GM12878 (cell line): Measurements from ENCODE around the gene RERE. TPM values are rescaled to one million over a fixed set of nuclear protein-coding genes. Genes with fewer than 3 reads are reported as not detected.

Experiments
- BCL3 ChIP-seq: IDR thresholded peaks from 2 replicates; pipeline ENCODE4 v1.6.1; 2011; ENCODE audit warnings: borderline replicate concordance, low read depth, mild to moderate bottlenecking, moderate library complexity, low read length; ENCODE audit not compliant: insufficient read depth, poor library complexity, severe bottlenecking
- CEBPZ ChIP-seq: fragments of 150-350 bp; IDR thresholded peaks from 2 replicates; pipeline ENCODE4 v1.6.1; 2016; ENCODE audit warnings: low read depth, low read length
- CHD1 ChIP-seq: IDR thresholded peaks from 2 replicates; pipeline ENCODE4 v1.6.1; 2012; ENCODE audit warnings: low read depth, low read length, improper control_type of control experiment
- CREB1 ChIP-seq: IDR thresholded peaks from 2 replicates; pipeline ENCODE4 v1.6.1; 2012; ENCODE audit warnings: low read depth, mild to moderate bottlenecking, inconsistent platforms
- HDGF ChIP-seq: fragments of 450-650 bp; IDR thresholded peaks from 2 replicates; pipeline ENCODE4 v1.6.1; 2016; ENCODE audit warnings: antibody characterized with exemption
- LARP7 ChIP-seq: fragments of 450-650 bp; IDR thresholded peaks from 2 replicates; pipeline ENCODE4 v1.6.1; 2017; ENCODE audit warnings: mild to moderate bottlenecking
- NBN ChIP-seq: fragments of 450-650 bp; IDR thresholded peaks from 2 replicates; pipeline ENCODE4 v1.6.1; 2016
- NFYA ChIP-seq: IDR thresholded peaks from 2 replicates; pipeline ENCODE4 v1.6.1; 2011; ENCODE audit warnings: low read depth, mild to moderate bottlenecking, low read length, improper control_type of control experiment, borderline replicate concordance
- PAX8 ChIP-seq: fragments of 450-650 bp; IDR thresholded peaks from 2 replicates; pipeline ENCODE4 v1.6.1; 2017; ENCODE audit warnings: mild to moderate bottlenecking, moderate library complexity
- PBX3 ChIP-seq: IDR thresholded peaks from 2 replicates; pipeline ENCODE4 v1.6.1; 2011; ENCODE audit warnings: mild to moderate bottlenecking, low read depth, low read length, moderate library complexity; ENCODE audit not compliant: insufficient replicate concordance
- POLR2AphosphoS5 ChIP-seq: IDR thresholded peaks from 2 replicates; pipeline ENCODE4 v1.6.1; 2011; ENCODE audit warnings: mild to moderate bottlenecking, low read length, inconsistent platforms
- PRDM15 ChIP-seq: fragments of 450-650 bp; formaldehyde crosslinking; IDR thresholded peaks from 2 replicates; pipeline ENCODE4 v1.4.0; 2020; ENCODE audit warnings: mild to moderate bottlenecking, moderate library complexity
- RELB ChIP-seq: fragments of 450-650 bp; IDR thresholded peaks from 2 replicates; pipeline ENCODE4 v1.6.1; 2017; ENCODE audit warnings: low read depth, mild to moderate bottlenecking, moderate library complexity
- SIN3A ChIP-seq: IDR thresholded peaks from 2 replicates; pipeline ENCODE4 v1.6.1; 2012; ENCODE audit warnings: low read depth, low read length, improper control_type of control experiment
- SMC3 ChIP-seq: IDR thresholded peaks from 2 replicates; pipeline ENCODE4 v1.6.1; 2011; ENCODE audit warnings: low read length, improper control_type of control experiment, borderline replicate concordance
- ZNF384 ChIP-seq: IDR thresholded peaks from 2 replicates; pipeline ENCODE4 v1.6.1; 2012; ENCODE audit warnings: low read depth, mild to moderate bottlenecking, low read length, improper control_type of control experiment, borderline replicate concordance
- polyA plus RNA-seq, 11 experiments: library from polyadenylated mRNA; depleted of rRNA in 4 of 11; unstranded in 6 of 11; stranded (reverse) in 5 of 11; fragments of >200 nt; fragmentation: Nextera tagmentation in 4 of 11; fragmentation: Illumina TruSeq in 1 of 11; extraction: Ambion mirVana in 4 of 11; extraction: Trizol in 1 of 11; gene quantifications; 1 replicate in 1 of 11; 2 replicates in 10 of 11; pipeline versions ENCODE4 v1.2.1 to v1.2.3, GENCODE V29; 2011 to 2016; ENCODE audit warnings: inconsistent platforms in 2 of 11, missing spikeins in 2 of 11, low read depth in 1 of 11
- total RNA-seq, 4 experiments: library from RNA; depleted of rRNA in 3 of 4; stranded (reverse); fragments of >200 nt in 3 of 4; fragmentation: Illumina TruSeq in 1 of 4; extraction: Trizol in 1 of 4; gene quantifications; 2 replicates each; pipeline versions ENCODE4 v1.2.1 to v1.2.3, GENCODE V29; 2013 to 2021

RERE gene
- total and polyA plus RNA-seq, 10 of the 15 experiments (the other 5 are each of a cell fraction or from before 2014, with no cell fraction given) = 5.2 to 60.5 (median 20.2) TPM

GRCh38 chr1:8815582-8816151 lies 1.8 kb downstream of the RERE start (continued):
- TF ChIP-seq POLR2AphosphoS5 = no peak
- no peak for TF ChIP-seq SMC3
- TF ChIP-seq NFYA = no peak
- no peak for TF ChIP-seq PAX8
- no peak for TF ChIP-seq ZNF384
- no peak for TF ChIP-seq SIN3A
- TF ChIP-seq HDGF = peak; percentile 73; the same call in 1 of the 2 replicates
- no peak for TF ChIP-seq CHD1
- TF ChIP-seq PRDM15 (CRISPR knock-in tag) = no peak
- TF ChIP-seq PBX3 = no peak
- no peak for TF ChIP-seq RELB
- TF ChIP-seq LARP7 = no peak
- TF ChIP-seq CREB1 = no peak
- no peak for TF ChIP-seq CEBPZ
- 0 out of 2 replicates have a peak, but pooled peaks have one; percentile 30 for TF ChIP-seq NBN
- no peak for TF ChIP-seq BCL3
